ENCODE measurements around the gene ASB18.

DNA sequence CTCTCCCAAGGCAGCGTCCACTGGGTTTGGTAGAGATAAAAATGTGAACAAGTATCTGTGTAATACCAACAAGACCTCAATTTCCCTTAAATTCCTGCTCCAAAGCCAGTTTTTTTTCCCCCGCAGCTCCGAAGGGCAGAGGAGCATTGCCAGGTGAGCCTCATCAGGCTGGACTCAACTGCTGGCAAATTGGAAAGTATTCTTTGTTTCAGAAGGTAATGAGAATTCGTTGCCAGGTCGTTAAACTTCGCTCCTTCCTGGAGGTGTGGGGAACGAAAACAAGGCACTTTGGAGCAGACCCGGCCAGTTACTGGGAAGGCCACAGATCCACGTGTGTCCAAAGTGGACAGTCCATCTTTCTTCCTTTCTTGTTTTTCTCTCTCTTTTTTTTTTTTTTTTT, 30.4 kb upstream of the ASB18 start:
- TF ChIP-seq EZH2 (IDR thresholded peaks at IDR 0.05; ENCODE audit: insufficient read depth, poor library complexity, severe bottlenecking) (no peak), EZH2phosphoT487 (IDR thresholded peaks at IDR 0.05; ENCODE audit: insufficient read depth, low read depth) (no peak)

Measured in GM23248 (cell line).